NCI-H187 (cell line): ENCODE measurements around the gene CERS3.
"Not testable (repeated sequence)": the region's sequence is repeated elsewhere in the genome, so short reads cannot be mapped to it uniquely, and the experiment has no call there.

Source experiments
- DNase-seq, 2 experiments: peaks; one replicate each; lab custom pipeline; 2025; lab: John Stamatoyannopoulos, UW

The CERS3 gene

GRCh38 chr15:100464888-100465287, 63.9 kb downstream of the CERS3 start:
- DNase-seq = no peak

GRCh38 chr15:100464256-100464655, 64.5 kb downstream of the CERS3 start:
- DNase-seq = no peak

GRCh38 chr15:100463515-100463914, 65.2 kb downstream of the CERS3 start:
- no peak for DNase-seq

- no peak for DNase-seq
Measured at GRCh38 chr15:100461049-100461448, 67.7 kb downstream of the CERS3 start.

- DNase-seq = no peak
Measured at GRCh38 chr15:100457201-100457600, 71.5 kb downstream of the CERS3 start.

GRCh38 chr15:100454148-100454547, 74.6 kb downstream of the CERS3 start:
- no peak for DNase-seq

- DNase-seq = no peak
Measured at GRCh38 chr15:100448481-100448880, 80.3 kb downstream of the CERS3 start.

GRCh38 chr15:100441063-100441462, 87.7 kb downstream of the CERS3 start:
- not testable (repeated sequence) for DNase-seq

GRCh38 chr15:100439514-100439913, 89.2 kb downstream of the CERS3 start:
- no peak for DNase-seq

- no peak for DNase-seq
Measured at GRCh38 chr15:100438570-100438969, 90.2 kb downstream of the CERS3 start.

- no peak for DNase-seq
Measured at GRCh38 chr15:100437261-100437660, 91.5 kb downstream of the CERS3 start.

- no peak for DNase-seq
Measured at GRCh38 chr15:100434561-100434960, 94.2 kb downstream of the CERS3 start.

- no peak for DNase-seq
Measured at GRCh38 chr15:100434038-100434437, 94.7 kb downstream of the CERS3 start.

- no peak for DNase-seq
Measured at GRCh38 chr15:100433304-100433703, 95.4 kb downstream of the CERS3 start.

- DNase-seq = no peak
Measured at GRCh38 chr15:100430411-100430810, 98.3 kb downstream of the CERS3 start.

GRCh38 chr15:100429116-100429728, 99.5 kb downstream of the CERS3 start:
- no peak for DNase-seq

GRCh38 chr15:100426937-100427336, 101.8 kb downstream of the CERS3 start:
- DNase-seq = no peak

GRCh38 chr15:100405179-100405578, 123.6 kb downstream of the CERS3 start:
- no peak for DNase-seq

GRCh38 chr15:100400996-100401395, 127.8 kb downstream of the CERS3 start:
- no peak for DNase-seq

- DNase-seq = no peak
Measured at GRCh38 chr15:100394736-100395440, 133.9 kb downstream of the CERS3 start.

GRCh38 chr15:100393008-100393407, 135.7 kb downstream of the CERS3 start:
- DNase-seq = no peak

- DNase-seq = no peak
Measured at GRCh38 chr15:100385300-100386050, 143.3 kb downstream of the CERS3 start.

GRCh38 chr15:100384108-100384410, 144.7 kb downstream of the CERS3 start:
- DNase-seq = no peak
